Neural progenitor cell (in vitro differentiated cells): ENCODE measurements around the gene PCDHGA9. TPM values are rescaled to one million over a fixed set of nuclear protein-coding genes. Genes with fewer than 3 reads are reported as not detected.
"Not testable (repeated sequence)": the region's sequence is repeated elsewhere in the genome, so short reads cannot be mapped to it uniquely, and the experiment has no call there.

Experiments used
- DNase-seq: peaks from one replicate; pipeline ENCODE4 v3.0.0-alpha.2; 2016; ENCODE audit warnings: low spot score
- H2AFZ ChIP-seq: fragments of 200-600 bp; sonication (generic); replicated peaks from 2 replicates; pipeline ENCODE4 v1.6.1; 2016; ENCODE audit warnings: antibody characterized with exemption
- H3F3A ChIP-seq: fragments of 200-600 bp; sonication (generic); 2 replicates; pipeline ENCODE4 v1.6.1; 2016; ENCODE audit warnings: antibody characterized with exemption, low read depth
- H3K27ac ChIP-seq: fragments of 200-600 bp; sonication (generic); 2 replicates; pipeline ENCODE4 v1.5.1; 2016; ENCODE audit warnings: mild to moderate bottlenecking
- H3K27me3 ChIP-seq: fragments of 200-600 bp; sonication (generic); 2 replicates; pipeline ENCODE4 v1.6.1; 2016; ENCODE audit warnings: mild to moderate bottlenecking, moderate library complexity
- H3K36me3 ChIP-seq: fragments of 200-600 bp; sonication (generic); 2 replicates; pipeline ENCODE4 v1.5.1; 2016
- H3K4me1 ChIP-seq: fragments of 200-600 bp; sonication (generic); 2 replicates; pipeline ENCODE4 v1.6.1; 2016; ENCODE audit warnings: mixed run types
- H3K4me2 ChIP-seq: fragments of 200-600 bp; sonication (generic); 2 replicates; pipeline ENCODE4 v1.6.1; 2016
- H3K4me3 ChIP-seq: fragments of 200-600 bp; sonication (generic); 2 replicates; pipeline ENCODE4 v1.5.1; 2016
- H3K79me2 ChIP-seq: fragments of 200-600 bp; sonication (generic); 2 replicates; pipeline ENCODE4 v1.6.1; 2016; ENCODE audit warnings: low read depth
- H3K9ac ChIP-seq: fragments of 200-600 bp; sonication (generic); 2 replicates; pipeline ENCODE4 v1.6.1; 2016
- H3K9me3 ChIP-seq: fragments of 200-600 bp; sonication (generic); 2 replicates; pipeline ENCODE4 v1.5.1; 2016; ENCODE audit warnings: low read depth
- H4K20me1 ChIP-seq: fragments of 200-600 bp; sonication (generic); 2 replicates; pipeline ENCODE4 v1.6.1; 2016; ENCODE audit warnings: low read depth
- H3K27ac Mint-ChIP-seq: 3 replicates; pipeline ENCODE4 v1.8.0; 2021; ENCODE audit warnings: mixed read lengths
- H3K27me3 Mint-ChIP-seq: 2 replicates; pipeline ENCODE4 v1.8.0; 2022; ENCODE audit warnings: low read depth, mild to moderate bottlenecking, inconsistent platforms, moderate library complexity, mixed read lengths; ENCODE audit not compliant: insufficient read depth
- H3K36me3 Mint-ChIP-seq: 3 replicates; pipeline ENCODE4 v1.8.0; 2021; ENCODE audit warnings: mixed read lengths
- H3K4me1 Mint-ChIP-seq: 3 replicates; pipeline ENCODE4 v1.8.0; 2021; ENCODE audit warnings: mixed read lengths
- H3K4me3 Mint-ChIP-seq: 3 replicates; pipeline ENCODE4 v1.8.0; 2021; ENCODE audit warnings: mild to moderate bottlenecking, moderate library complexity, mixed read lengths
- H3K9me3 Mint-ChIP-seq: 3 replicates; pipeline ENCODE4 v1.8.0; 2020; ENCODE audit warnings: mixed read lengths
- EZH2 ChIP-seq: fragments of 200-600 bp; sonication (generic); IDR thresholded peaks from 2 replicates; pipeline ENCODE4 v1.6.1; 2017; ENCODE audit warnings: antibody characterized with exemption, mild to moderate bottlenecking, moderate library complexity
- EZH2phosphoT487 ChIP-seq: fragments of 200-600 bp; sonication (generic); IDR thresholded peaks from 2 replicates; pipeline ENCODE4 v1.6.1; 2017; ENCODE audit warnings: antibody characterized with exemption
- total RNA-seq: library from RNA; depleted of rRNA; stranded (reverse); fragments of >200 nt; gene quantifications from 2 replicates; pipeline ENCODE4 v1.2.3, GENCODE V29; 2015; ENCODE audit warnings: low replicate concordance
- TF ChIP-seq, protein P1 (sequence below): fragments of 200-600 bp; sonication (generic); IDR thresholded peaks from 2 replicates; pipeline ENCODE4 v1.5.1; 2017; ENCODE audit warnings: antibody characterized with exemption, mild to moderate bottlenecking

PCDHGA9 gene
- total RNA-seq, 1 donor from 2014 or later = 0.97 TPM

DNA sequence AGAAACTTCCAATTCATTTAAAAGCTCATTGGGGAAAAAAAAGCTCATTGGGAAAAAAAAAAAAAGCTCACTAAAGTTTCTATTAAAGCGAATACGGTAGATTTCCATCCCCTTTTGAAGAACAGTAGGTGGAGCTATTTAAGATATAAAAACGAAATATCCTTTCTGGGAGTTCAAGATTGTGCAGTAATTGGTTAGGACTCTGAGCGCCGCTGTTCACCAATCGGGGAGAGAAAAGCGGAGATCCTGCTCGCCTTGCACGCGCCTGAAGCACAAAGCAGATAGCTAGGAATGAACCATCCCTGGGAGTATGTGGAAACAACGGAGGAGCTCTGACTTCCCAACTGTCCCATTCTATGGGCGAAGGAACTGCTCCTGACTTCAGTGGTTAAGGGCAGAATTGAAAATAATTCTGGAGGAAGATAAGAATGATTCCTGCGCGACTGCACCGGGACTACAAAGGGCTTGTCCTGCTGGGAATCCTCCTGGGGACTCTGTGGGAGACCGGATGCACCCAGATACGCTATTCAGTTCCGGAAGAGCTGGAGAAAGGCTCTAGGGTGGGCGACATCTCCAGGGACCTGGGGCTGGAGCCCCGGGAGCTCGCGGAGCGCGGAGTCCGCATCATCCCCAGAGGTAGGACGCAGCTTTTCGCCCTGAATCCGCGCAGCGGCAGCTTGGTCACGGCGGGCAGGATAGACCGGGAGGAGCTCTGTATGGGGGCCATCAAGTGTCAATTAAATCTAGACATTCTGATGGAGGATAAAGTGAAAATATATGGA is 27.9 kb downstream of the PCDHGA9 start, which contains the start of gene PCDHGA12:
Gene PCDHGA12 (plus strand): TSS at position 176 of the 782 bp plus-strand sequence. CDS start 253 bp downstream, at position 429.
- H3K9me3 Mint-ChIP-seq = peaks cover 82% of the 10 kb centered on the region
- no peaks in the 10 kb centered on the region for H3K4me1 ChIP-seq
- peaks cover 40% of the 10 kb centered on the region for H3K9me3 ChIP-seq
- H3K27me3 ChIP-seq = no peaks in the 10 kb centered on the region
- no peak within 1 kb of the TSS for H2AFZ ChIP-seq
- H4K20me1 ChIP-seq = no peaks in the 10 kb centered on the region
- no peak within 1 kb of the TSS for H3K27ac ChIP-seq
- H3K4me1 Mint-ChIP-seq = no peaks in the 10 kb centered on the region
- H3K79me2 ChIP-seq = no peaks in the 10 kb centered on the region
- no peak within 1 kb of the TSS for H3K4me3 Mint-ChIP-seq
- DNase-seq = no peak
- H3K27ac Mint-ChIP-seq = no peak within 1 kb of the TSS
- TF ChIP-seq EZH2 = no peak
- TF ChIP-seq, protein P1, sequence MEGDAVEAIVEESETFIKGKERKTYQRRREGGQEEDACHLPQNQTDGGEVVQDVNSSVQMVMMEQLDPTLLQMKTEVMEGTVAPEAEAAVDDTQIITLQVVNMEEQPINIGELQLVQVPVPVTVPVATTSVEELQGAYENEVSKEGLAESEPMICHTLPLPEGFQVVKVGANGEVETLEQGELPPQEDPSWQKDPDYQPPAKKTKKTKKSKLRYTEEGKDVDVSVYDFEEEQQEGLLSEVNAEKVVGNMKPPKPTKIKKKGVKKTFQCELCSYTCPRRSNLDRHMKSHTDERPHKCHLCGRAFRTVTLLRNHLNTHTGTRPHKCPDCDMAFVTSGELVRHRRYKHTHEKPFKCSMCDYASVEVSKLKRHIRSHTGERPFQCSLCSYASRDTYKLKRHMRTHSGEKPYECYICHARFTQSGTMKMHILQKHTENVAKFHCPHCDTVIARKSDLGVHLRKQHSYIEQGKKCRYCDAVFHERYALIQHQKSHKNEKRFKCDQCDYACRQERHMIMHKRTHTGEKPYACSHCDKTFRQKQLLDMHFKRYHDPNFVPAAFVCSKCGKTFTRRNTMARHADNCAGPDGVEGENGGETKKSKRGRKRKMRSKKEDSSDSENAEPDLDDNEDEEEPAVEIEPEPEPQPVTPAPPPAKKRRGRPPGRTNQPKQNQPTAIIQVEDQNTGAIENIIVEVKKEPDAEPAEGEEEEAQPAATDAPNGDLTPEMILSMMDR = no peak
- TF ChIP-seq EZH2phosphoT487 = no peak
- no peak within 1 kb of the TSS for H3K4me2 ChIP-seq
- H3K4me3 ChIP-seq = no peak within 1 kb of the TSS
- H3F3A ChIP-seq = peaks cover 17% of the 10 kb centered on the region
- no peak within 1 kb of the TSS for H3K9ac ChIP-seq
- H3K27me3 Mint-ChIP-seq = peaks cover 17% of the 10 kb centered on the region
- peaks cover 69% of the 10 kb centered on the region for H3K36me3 Mint-ChIP-seq
- peaks cover 30% of the 10 kb centered on the region for H3K36me3 ChIP-seq

DNA sequence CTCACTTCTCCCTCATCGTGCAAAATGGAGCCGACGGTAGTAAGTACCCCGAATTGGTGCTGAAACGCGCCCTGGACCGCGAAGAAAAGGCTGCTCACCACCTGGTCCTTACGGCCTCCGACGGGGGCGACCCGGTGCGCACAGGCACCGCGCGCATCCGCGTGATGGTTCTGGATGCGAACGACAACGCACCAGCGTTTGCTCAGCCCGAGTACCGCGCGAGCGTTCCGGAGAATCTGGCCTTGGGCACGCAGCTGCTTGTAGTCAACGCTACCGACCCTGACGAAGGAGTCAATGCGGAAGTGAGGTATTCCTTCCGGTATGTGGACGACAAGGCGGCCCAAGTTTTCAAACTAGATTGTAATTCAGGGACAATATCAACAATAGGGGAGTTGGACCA is 28.7 kb downstream of the PCDHGA9 start:
- Histone ChIP-seq H4K20me1 (no peaks in the 10 kb centered on the region), H3K27me3 (no peaks in the 10 kb centered on the region), H2AFZ (no peak overlapping the region), H3F3A (peaks cover 17% of the 10 kb centered on the region), H3K79me2 (no peaks in the 10 kb centered on the region), H3K36me3 (peaks cover 23% of the 10 kb centered on the region), H3K27ac (no peak overlapping the region), H3K9me3 (peaks cover 34% of the 10 kb centered on the region), H3K9ac (no peak overlapping the region), H3K4me1 (no peaks in the 10 kb centered on the region), H3K4me3 (no peak overlapping the region), H3K4me2 (no peak overlapping the region)
- no peak for DNase-seq
- no peak overlapping the region for H3K4me3 Mint-ChIP-seq
- H3K27ac Mint-ChIP-seq = no peak overlapping the region
- H3K27me3 Mint-ChIP-seq = peaks cover 17% of the 10 kb centered on the region
- TF ChIP-seq EZH2 = no peak
- H3K4me1 Mint-ChIP-seq = no peaks in the 10 kb centered on the region
- peaks cover 76% of the 10 kb centered on the region for H3K9me3 Mint-ChIP-seq
- H3K36me3 Mint-ChIP-seq = peaks cover 63% of the 10 kb centered on the region

DNA sequence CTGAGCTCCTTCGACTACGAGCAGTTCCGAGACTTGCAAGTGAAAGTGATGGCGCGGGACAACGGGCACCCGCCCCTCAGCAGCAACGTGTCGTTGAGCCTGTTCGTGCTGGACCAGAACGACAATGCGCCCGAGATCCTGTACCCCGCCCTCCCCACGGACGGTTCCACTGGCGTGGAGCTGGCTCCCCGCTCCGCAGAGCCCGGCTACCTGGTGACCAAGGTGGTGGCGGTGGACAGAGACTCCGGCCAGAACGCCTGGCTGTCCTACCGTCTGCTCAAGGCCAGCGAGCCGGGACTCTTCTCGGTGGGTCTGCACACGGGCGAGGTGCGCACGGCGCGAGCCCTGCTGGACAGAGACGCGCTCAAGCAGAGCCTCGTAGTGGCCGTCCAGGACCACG is 29.7 kb downstream of the PCDHGA9 start:
- H3F3A ChIP-seq = peaks cover 17% of the 10 kb centered on the region
- Mint-ChIP-seq H3K36me3 (peaks cover 59% of the 10 kb centered on the region), H3K9me3 (peaks cover 75% of the 10 kb centered on the region), H3K27me3 (peaks cover 17% of the 10 kb centered on the region)
- not testable (repeated sequence) for H3K4me1 ChIP-seq, DNase-seq, H3K27ac ChIP-seq, H3K9ac ChIP-seq, H3K4me3 ChIP-seq, H4K20me1 ChIP-seq, H2AFZ ChIP-seq, H3K27me3 ChIP-seq, H3K4me3 Mint-ChIP-seq, H3K27ac Mint-ChIP-seq, H3K79me2 ChIP-seq, H3K4me2 ChIP-seq, H3K4me1 Mint-ChIP-seq
- peaks cover 20% of the 10 kb centered on the region for H3K36me3 ChIP-seq
- peaks cover 29% of the 10 kb centered on the region for H3K9me3 ChIP-seq

DNA sequence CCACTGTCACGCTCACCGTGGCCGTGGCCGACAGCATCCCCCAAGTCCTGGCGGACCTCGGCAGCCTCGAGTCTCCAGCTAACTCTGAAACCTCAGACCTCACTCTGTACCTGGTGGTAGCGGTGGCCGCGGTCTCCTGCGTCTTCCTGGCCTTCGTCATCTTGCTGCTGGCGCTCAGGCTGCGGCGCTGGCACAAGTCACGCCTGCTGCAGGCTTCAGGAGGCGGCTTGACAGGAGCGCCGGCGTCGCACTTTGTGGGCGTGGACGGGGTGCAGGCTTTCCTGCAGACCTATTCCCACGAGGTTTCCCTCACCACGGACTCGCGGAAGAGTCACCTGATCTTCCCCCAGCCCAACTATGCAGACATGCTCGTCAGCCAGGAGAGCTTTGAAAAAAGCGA is 30.1 kb downstream of the PCDHGA9 start:
- not testable (repeated sequence) for H3K79me2 ChIP-seq, H3K4me1 ChIP-seq, H3K4me3 Mint-ChIP-seq, H4K20me1 ChIP-seq, H3K4me1 Mint-ChIP-seq, H3K27ac ChIP-seq, H3K4me2 ChIP-seq, H3K9ac ChIP-seq, H3K27me3 ChIP-seq, H3K4me3 ChIP-seq, H3K27ac Mint-ChIP-seq, DNase-seq, H2AFZ ChIP-seq
- Mint-ChIP-seq H3K36me3 (peaks cover 56% of the 10 kb centered on the region), H3K27me3 (peaks cover 17% of the 10 kb centered on the region), H3K9me3 (peaks cover 75% of the 10 kb centered on the region)
- Histone ChIP-seq H3F3A (peaks cover 17% of the 10 kb centered on the region), H3K9me3 (peaks cover 29% of the 10 kb centered on the region), H3K36me3 (peaks cover 20% of the 10 kb centered on the region)
